IMR-90 (cell line): ENCODE data around the gene FAF2. TPM values are rescaled to one million over a fixed set of nuclear protein-coding genes. Genes with fewer than 3 reads are reported as not detected.

ENCODE experiments used
- ATAC-seq: fragments of 200-7000 bp; cut with Tn5 transposase; 2 replicates; pipeline ENCODE4 v1.9.1; 2020; ENCODE audit warnings: low read depth, mild to moderate bottlenecking, moderate library complexity
- BruUV-seq: library from RNA; stranded (reverse); fragments of 400-500 nt; replicated peaks from 2 replicates; lab custom pipeline; 2021; lab: Mats Ljungman, UMichigan
- CTCF ChIA-PET: fragments of 300-600 bp; formaldehyde crosslinking; extraction: SDS; loops from one replicate; lab custom pipeline; 2021; ENCODE audit warnings: antibody characterized with exemption; lab: Yijun Ruan, JAX
- POLR2A ChIA-PET: fragments of 300-600 bp; sonication (Branson Sonifier 250); formaldehyde crosslinking; loops from one replicate; lab custom pipeline; 2022; ENCODE audit warnings: antibody characterized with exemption; ENCODE audit not compliant: unreplicated experiment; lab: Charles Lee
- DNase-seq: peaks from one replicate; pipeline ENCODE4 v3.0.0; 2013
- H2AFZ ChIP-seq: replicated peaks from 2 replicates; pipeline ENCODE3; 2013; ENCODE audit warnings: low read length, mild to moderate bottlenecking; ENCODE audit not compliant: poor library complexity
- H2AK5ac ChIP-seq: 2 replicates; pipeline ENCODE4 v1.6.1; 2013; ENCODE audit warnings: low read depth, low read length, inconsistent platforms
- H2AK9ac ChIP-seq: replicated peaks from 2 replicates; pipeline ENCODE3; 2013; ENCODE audit warnings: mild to moderate bottlenecking, low read depth, low read length, moderate library complexity; ENCODE audit not compliant: poor library complexity
- H2BK120ac ChIP-seq: 2 replicates; pipeline ENCODE4 v1.6.1; 2013; ENCODE audit warnings: low read depth, low read length, inconsistent platforms
- H2BK15ac ChIP-seq: 3 replicates; pipeline ENCODE4 v1.6.1; 2013; ENCODE audit warnings: low read depth, low read length, inconsistent platforms
- H2BK20ac ChIP-seq: 2 replicates; pipeline ENCODE4 v1.6.1; 2013; ENCODE audit warnings: low read depth, mild to moderate bottlenecking, inconsistent platforms, low read length, moderate library complexity
- H2BK5ac ChIP-seq: 2 replicates; pipeline ENCODE4 v1.6.1; 2013; ENCODE audit warnings: mild to moderate bottlenecking, low read depth, low read length, inconsistent platforms; ENCODE audit not compliant: poor library complexity, severe bottlenecking
- H3K14ac ChIP-seq: replicated peaks from 2 replicates; pipeline ENCODE4 v1.6.1; 2013; ENCODE audit warnings: low read depth, low read length, inconsistent platforms
- H3K18ac ChIP-seq: 2 replicates; pipeline ENCODE4 v1.6.1; 2013; ENCODE audit warnings: low read depth, low read length, control low read depth
- H3K23ac ChIP-seq: 2 replicates; pipeline ENCODE4 v1.6.1; 2013; ENCODE audit warnings: low read depth, low read length, inconsistent platforms
- H3K27ac ChIP-seq: 2 replicates; pipeline ENCODE4 v1.5.1; 2013; ENCODE audit warnings: mild to moderate bottlenecking, control low read depth, low read length; ENCODE audit not compliant: insufficient read depth
- H3K27me3 ChIP-seq: 2 replicates; pipeline ENCODE4 v1.6.1; 2013; ENCODE audit warnings: low read length; ENCODE audit not compliant: control insufficient read depth, insufficient read depth
- H3K36me3 ChIP-seq: 2 replicates; pipeline ENCODE4 v1.6.1; 2013; ENCODE audit warnings: low read length, mixed read lengths; ENCODE audit not compliant: control insufficient read depth, insufficient read depth
- H3K4ac ChIP-seq: 2 replicates; pipeline ENCODE4 v1.6.1; 2013; ENCODE audit warnings: low read depth, low read length, inconsistent platforms
- H3K4me1 ChIP-seq: 2 replicates; pipeline ENCODE4 v1.6.1; 2013; ENCODE audit warnings: low read length, mixed read lengths; ENCODE audit not compliant: control insufficient read depth, insufficient read depth
- H3K4me2 ChIP-seq: 2 replicates; pipeline ENCODE4 v1.6.1; 2013; ENCODE audit warnings: low read depth, mild to moderate bottlenecking, control low read depth, low read length, moderate library complexity
- H3K4me3 ChIP-seq: 2 replicates; pipeline ENCODE4 v1.5.1; 2013; ENCODE audit warnings: low read depth, mild to moderate bottlenecking, control low read depth, low read length, moderate library complexity; ENCODE audit not compliant: insufficient read depth
- H3K56ac ChIP-seq: 2 replicates; pipeline ENCODE4 v1.6.1; 2013; ENCODE audit warnings: low read length, inconsistent platforms; ENCODE audit not compliant: insufficient read depth; ENCODE audit errors: extremely low read depth
- H3K79me1 ChIP-seq, 2 experiments: 2 replicates each; pipeline ENCODE4 v1.6.1; 2013; ENCODE audit warnings: low read length in 2 of 2, inconsistent platforms in 1 of 2, low read depth in 1 of 2
- H3K9ac ChIP-seq: 2 replicates; pipeline ENCODE4 v1.6.1; 2013; ENCODE audit warnings: low read depth, low read length, control low read depth
- H3K9me1 ChIP-seq: 2 replicates; pipeline ENCODE4 v1.6.1; 2013; ENCODE audit warnings: low read length, inconsistent platforms; ENCODE audit not compliant: insufficient read depth
- H3K9me3 ChIP-seq: 2 replicates; pipeline ENCODE4 v1.6.1; 2013; ENCODE audit warnings: low read length; ENCODE audit not compliant: control insufficient read depth, insufficient read depth
- H4K20me1 ChIP-seq: 2 replicates; pipeline ENCODE4 v1.6.1; 2013; ENCODE audit warnings: low read length, inconsistent platforms; ENCODE audit not compliant: insufficient read depth
- H4K5ac ChIP-seq: 2 replicates; pipeline ENCODE4 v1.6.1; 2013; ENCODE audit warnings: mild to moderate bottlenecking, low read depth, low read length, control low read depth
- H4K8ac ChIP-seq, 2 experiments: 2 replicates each; pipeline ENCODE4 v1.6.1; 2013; ENCODE audit warnings: low read depth in 2 of 2, low read length in 2 of 2, control low read depth in 1 of 2, inconsistent platforms in 1 of 2
- H4K91ac ChIP-seq: 2 replicates; pipeline ENCODE4 v1.6.1; 2013; ENCODE audit warnings: low read depth, low read length, inconsistent platforms; ENCODE audit not compliant: insufficient read depth
- CEBPB ChIP-seq: IDR thresholded peaks from 2 replicates; pipeline ENCODE4 v1.6.1; 2012; ENCODE audit warnings: low read depth, low read length, improper control_type of control experiment
- CHD1 ChIP-seq: IDR thresholded peaks from 2 replicates; pipeline ENCODE4 v1.6.1; 2012; ENCODE audit warnings: low read depth, low read length, improper control_type of control experiment
- SMC3 ChIP-seq: fragments of 150-350 bp; IDR thresholded peaks from 2 replicates; pipeline ENCODE4 v1.6.1; 2016; ENCODE audit warnings: low read depth, mild to moderate bottlenecking, antibody characterized with exemption, low read length, moderate library complexity
- WGBS, 2 experiments: methylation state at CpG; one replicate each; pipeline versions ENCODE4 v1.1.5 to v1.1.7; 2013; ENCODE audit warnings: missing lambda C conversion rate in 2 of 2; ENCODE audit not compliant: insufficient read length in 1 of 2; ENCODE audit errors: extremely low coverage in 2 of 2; 5-methylcytosine and 5-hydroxymethylcytosine counted together
- dilution Hi-C: fragments of 300-500 bp; cut with HindIII; formaldehyde crosslinking; loops from one replicate; pipeline ENCODE4 v1.14.3; 2018; ENCODE audit warnings: low sequenced_read_pairs; ENCODE audit not compliant: unreplicated experiment
- in situ Hi-C: fragments of 300-500 bp; cut with MboI; formaldehyde crosslinking; loops from 3 replicates; pipeline ENCODE4 v1.14.3; 2019; ENCODE audit warnings: low sequenced_read_pairs, inconsistent platforms, mixed read lengths
- intact Hi-C: fragments of 100-400 bp; cut with micrococcal nuclease; formaldehyde crosslinking; loops from 2 replicates; pipeline ENCODE4 v1.10.0; 2022
- polyA plus RNA-seq, 3 experiments: library from polyadenylated mRNA; depleted of rRNA; stranded (reverse); fragments of >200 nt; gene quantifications; 2 replicates each; pipeline ENCODE4 v1.2.3, GENCODE V29; 2012; ENCODE audit warnings: low replicate concordance in 1 of 3
- total RNA-seq: library from RNA; depleted of rRNA; stranded (reverse); fragments of >200 nt; gene quantifications from 2 replicates; pipeline ENCODE4 v1.2.3, GENCODE V29; 2012
- TF ChIP-seq, protein P1 (sequence below): fragments of 150-350 bp; IDR thresholded peaks from 2 replicates; pipeline ENCODE4 v1.6.1; 2016; ENCODE audit warnings: low read depth, mild to moderate bottlenecking, low read length, moderate library complexity, borderline replicate concordance

FAF2 gene
- total and polyA plus RNA-seq, 2 of the 4 experiments (the other 2 are of a cell fraction), result 32.9 to 47.0 TPM

DNA sequence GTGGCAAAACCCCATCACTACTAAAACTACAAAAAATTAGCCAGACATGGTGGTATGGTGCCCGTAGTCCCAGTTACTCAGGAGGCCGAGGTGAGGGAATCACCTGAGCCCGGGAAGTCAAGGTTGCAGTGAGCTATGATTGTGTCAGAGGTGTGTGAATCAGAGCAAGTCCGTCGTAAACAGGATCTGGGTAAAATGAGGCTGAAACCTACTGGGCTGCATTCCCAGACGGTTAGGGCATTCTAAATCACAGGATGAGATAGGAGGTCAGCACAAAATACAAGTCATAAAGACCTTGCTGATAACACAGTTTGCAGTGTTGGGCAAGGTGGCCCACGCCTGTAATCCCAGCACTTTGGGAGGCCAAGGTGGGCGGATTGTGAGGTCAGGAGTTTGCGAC lies 29.9 kb upstream of the FAF2 start:
- POLR2A ChIA-PET, result no interaction called here

More for the DNA sequence above, 29.9 kb upstream of the FAF2 start:
- H4K8ac ChIP-seq, result no peak overlapping the region
- H2BK120ac ChIP-seq, result no peak overlapping the region
- H2AK5ac ChIP-seq, result no peak overlapping the region
- H3K27me3 ChIP-seq, result peaks cover 3% of the 10 kb centered on the region; the same call in 1 of the 2 replicates
- no peak overlapping the region for H3K23ac ChIP-seq
- peaks cover 20% of the 10 kb centered on the region for H4K20me1 ChIP-seq
- no peak for ATAC-seq
- H3K4me2 ChIP-seq, result no peak overlapping the region
- peaks cover 8% of the 10 kb centered on the region; the same call in 1 of the 2 replicates for H3K9me1 ChIP-seq
- in situ Hi-C loops (no loop called here), dilution Hi-C loops (no loop called here), intact Hi-C loops (loop anchor here (5.0 to 10.0 kb wide), 2 partner anchors 199 to 227 kb away; partner anchors contain the start of gene TSPAN17)
- H4K5ac ChIP-seq, result no peak overlapping the region
- no peak overlapping the region for H2BK20ac ChIP-seq
- no peak overlapping the region for H2BK5ac ChIP-seq
- no peak overlapping the region for H3K4ac ChIP-seq
- H3K9ac ChIP-seq, result no peak overlapping the region; the same call in 1 of the 2 replicates
- no peak overlapping the region for H2BK15ac ChIP-seq
- CTCF ChIA-PET, result interaction anchor here (2.0 kb wide), 1 partner anchor 29 kb away, joined by 6 read pairs; no protein-coding TSS in a partner anchor
- no peak overlapping the region for H4K91ac ChIP-seq
- no CpG with 5 or more reads among the region's 9 CpGs for WGBS, 2 experiments
- H3K18ac ChIP-seq, result no peak overlapping the region
- BruUV-seq, result no TSS peak
- H2AK9ac ChIP-seq, result no peak overlapping the region
- no peak overlapping the region for H3K56ac ChIP-seq
- H3K36me3 ChIP-seq, result no peaks in the 10 kb centered on the region
- no peak overlapping the region for H3K14ac ChIP-seq
- no peak for TF ChIP-seq CEBPB
- TF ChIP-seq, protein P1, sequence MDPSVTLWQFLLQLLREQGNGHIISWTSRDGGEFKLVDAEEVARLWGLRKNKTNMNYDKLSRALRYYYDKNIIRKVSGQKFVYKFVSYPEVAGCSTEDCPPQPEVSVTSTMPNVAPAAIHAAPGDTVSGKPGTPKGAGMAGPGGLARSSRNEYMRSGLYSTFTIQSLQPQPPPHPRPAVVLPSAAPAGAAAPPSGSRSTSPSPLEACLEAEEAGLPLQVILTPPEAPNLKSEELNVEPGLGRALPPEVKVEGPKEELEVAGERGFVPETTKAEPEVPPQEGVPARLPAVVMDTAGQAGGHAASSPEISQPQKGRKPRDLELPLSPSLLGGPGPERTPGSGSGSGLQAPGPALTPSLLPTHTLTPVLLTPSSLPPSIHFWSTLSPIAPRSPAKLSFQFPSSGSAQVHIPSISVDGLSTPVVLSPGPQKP, result no peak
- TF ChIP-seq SMC3, result no peak
- no peak for TF ChIP-seq CHD1
- H3K9me3 ChIP-seq, result no peaks in the 10 kb centered on the region; the same call in 1 of the 2 replicates
- H3K4me1 ChIP-seq, result peaks cover 10% of the 10 kb centered on the region
- no peak overlapping the region for H3K4me3 ChIP-seq
- no peak for DNase-seq
- no peak overlapping the region for H2AFZ ChIP-seq
- H3K27ac ChIP-seq, result no peak overlapping the region
- peaks cover 4 to 29% of the 10 kb centered on the region in 2 experiments; a peak in 3 of 4 replicates for H3K79me1 ChIP-seq
